ENCODE results near the gene CCDC50.

- TF ChIP-seq CTCF (IDR thresholded peaks at IDR 0.05; ENCODE audit: insufficient read depth, low read length) (no peak), POLR2AphosphoS5 (IDR thresholded peaks at IDR 0.05; ENCODE audit: low read depth) (no peak), GABPA (IDR thresholded peaks at IDR 0.05; ENCODE audit: low read depth) (no peak), REST (IDR thresholded peaks at IDR 0.05; ENCODE audit: insufficient replicate concordance, low read depth) (no peak), SPI1 (IDR thresholded peaks at IDR 0.05; ENCODE audit: borderline replicate concordance, low read depth) (no peak)
Observed at GRCh38 chr3:191376516-191377141, 47.4 kb downstream of the CCDC50 start.
